Astrocyte (in vitro differentiated cells and primary cell): ENCODE measurements around the gene SMIM10L1. TPM values are rescaled to one million over a fixed set of nuclear protein-coding genes. Genes with fewer than 3 reads are reported as not detected.

Experiments used
- DNase-seq: peaks from one replicate; pipeline ENCODE4 v3.0.0-alpha.2; 2010; ENCODE audit warnings: low read depth
- FAIRE-seq: peaks from 2 replicates; lab custom pipeline; 2011; peaks lifted over from hg19 to GRCh38; lab: Jason Lieb, UNC
- H2AFZ ChIP-seq: 2 replicates; pipeline ENCODE4 v1.6.0; 2012; ENCODE audit warnings: low read depth, low read length, inconsistent platforms
- H3K27ac ChIP-seq: 2 replicates; pipeline ENCODE4 v1.5.1; 2011; ENCODE audit warnings: low read depth, low read length, inconsistent platforms
- H3K27me3 ChIP-seq: 2 replicates; pipeline ENCODE4 v1.6.0; 2011; ENCODE audit warnings: low read length, inconsistent platforms; ENCODE audit not compliant: insufficient read depth
- H3K36me3 ChIP-seq: 2 replicates; pipeline ENCODE4 v1.5.1; 2011; ENCODE audit warnings: low read length, inconsistent platforms; ENCODE audit not compliant: insufficient read depth
- H3K4me1 ChIP-seq: 2 replicates; pipeline ENCODE4 v1.5.1; 2011; ENCODE audit warnings: low read length, inconsistent platforms; ENCODE audit not compliant: insufficient read depth
- H3K4me2 ChIP-seq: 2 replicates; pipeline ENCODE4 v1.6.0; 2012; ENCODE audit warnings: low read length, inconsistent platforms
- H3K4me3 ChIP-seq: 2 replicates; pipeline ENCODE4 v1.5.1; 2011; ENCODE audit warnings: low read depth, mild to moderate bottlenecking, low read length, inconsistent platforms; ENCODE audit not compliant: insufficient read depth
- H3K79me2 ChIP-seq: 2 replicates; pipeline ENCODE4 v1.6.0; 2012; ENCODE audit warnings: mild to moderate bottlenecking, low read length, inconsistent platforms; ENCODE audit not compliant: insufficient read depth
- H3K9ac ChIP-seq: 2 replicates; pipeline ENCODE4 v1.6.0; 2012; ENCODE audit warnings: mild to moderate bottlenecking, low read length, inconsistent platforms
- H3K9me3 ChIP-seq: 2 replicates; pipeline ENCODE4 v1.5.1; 2012; ENCODE audit warnings: low read depth, mild to moderate bottlenecking, low read length, inconsistent platforms; ENCODE audit not compliant: insufficient read depth
- H4K20me1 ChIP-seq: 2 replicates; pipeline ENCODE4 v1.6.0; 2012; ENCODE audit warnings: low read length, inconsistent platforms; ENCODE audit not compliant: insufficient read depth
- H3K27ac Mint-ChIP-seq: one replicate; pipeline ENCODE4 v1.8.0; 2021; ENCODE audit warnings: mild to moderate bottlenecking, mixed read lengths; ENCODE audit not compliant: unreplicated experiment
- H3K27me3 Mint-ChIP-seq: one replicate; pipeline ENCODE4 v1.8.0; 2021; ENCODE audit warnings: low read depth, mixed read lengths; ENCODE audit not compliant: unreplicated experiment
- H3K36me3 Mint-ChIP-seq: one replicate; pipeline ENCODE4 v1.8.0; 2021; ENCODE audit warnings: low read depth, mixed read lengths; ENCODE audit not compliant: unreplicated experiment
- H3K4me1 Mint-ChIP-seq: one replicate; pipeline ENCODE4 v1.8.0; 2021; ENCODE audit warnings: low read depth, mixed read lengths; ENCODE audit not compliant: unreplicated experiment
- H3K4me3 Mint-ChIP-seq: one replicate; pipeline ENCODE4 v1.8.0; 2021; ENCODE audit warnings: mild to moderate bottlenecking, moderate library complexity, mixed read lengths; ENCODE audit not compliant: unreplicated experiment
- H3K9me3 Mint-ChIP-seq: one replicate; pipeline ENCODE4 v1.8.0; 2021; ENCODE audit warnings: mild to moderate bottlenecking, mixed read lengths; ENCODE audit not compliant: unreplicated experiment
- CTCF ChIP-seq: IDR thresholded peaks from 2 replicates; pipeline ENCODE4 v1.5.1; 2011; ENCODE audit warnings: low read depth, mild to moderate bottlenecking, inconsistent platforms, low read length, moderate library complexity; ENCODE audit not compliant: insufficient read depth
- EZH2 ChIP-seq: IDR thresholded peaks from 2 replicates; pipeline ENCODE4 v1.6.1; 2012; ENCODE audit warnings: mild to moderate bottlenecking, low read length, inconsistent platforms; ENCODE audit not compliant: insufficient read depth
- total RNA-seq: library from RNA; stranded (reverse); gene quantifications from 2 replicates; pipeline ENCODE4 v1.2.1, GENCODE V29; 2021

SMIM10L1 gene
- total RNA-seq, 1 donor from 2014 or later: 16.3 TPM

GRCh38 chr12:11130999-11131398 lies 40.0 kb upstream of the SMIM10L1 start:
- H3K36me3 ChIP-seq: no peaks in the 10 kb centered on the region
- peaks cover 2% of the 10 kb centered on the region for H3K4me1 Mint-ChIP-seq
- H3K36me3 Mint-ChIP-seq: peaks cover 10% of the 10 kb centered on the region
- no peak overlapping the region for H3K4me3 Mint-ChIP-seq
- H3K9me3 ChIP-seq: no peaks in the 10 kb centered on the region
- FAIRE-seq (no peak), DNase-seq (peak; percentile 3)
- H3K79me2 ChIP-seq: peaks cover 88% of the 10 kb centered on the region
- no peak overlapping the region for H3K27ac ChIP-seq
- H3K27ac Mint-ChIP-seq: no peak overlapping the region
- H3K4me3 ChIP-seq: no peak overlapping the region
- H4K20me1 ChIP-seq: peaks cover 40% of the 10 kb centered on the region
- no peaks in the 10 kb centered on the region for H3K27me3 Mint-ChIP-seq
- H3K4me1 ChIP-seq: no peaks in the 10 kb centered on the region
- H3K9ac ChIP-seq: no peak overlapping the region
- TF ChIP-seq CTCF: no peak
- TF ChIP-seq EZH2: no peak
- H3K9me3 Mint-ChIP-seq: no peaks in the 10 kb centered on the region
- no peak overlapping the region for H2AFZ ChIP-seq
- no peaks in the 10 kb centered on the region for H3K27me3 ChIP-seq
- no peak overlapping the region for H3K4me2 ChIP-seq

GRCh38 chr12:11133162-11133561 lies 37.8 kb upstream of the SMIM10L1 start:
- Histone ChIP-seq H3K4me3 (no peak overlapping the region), H3K27ac (no peak overlapping the region), H3K4me2 (no peak overlapping the region), H3K9me3 (no peaks in the 10 kb centered on the region), H3K4me1 (no peaks in the 10 kb centered on the region), H3K79me2 (peaks cover 92% of the 10 kb centered on the region), H2AFZ (no peak overlapping the region), H3K36me3 (no peaks in the 10 kb centered on the region), H3K27me3 (no peaks in the 10 kb centered on the region), H3K9ac (no peak overlapping the region), H4K20me1 (peaks cover 40% of the 10 kb centered on the region)
- Mint-ChIP-seq H3K4me1 (peaks cover 2% of the 10 kb centered on the region), H3K9me3 (no peaks in the 10 kb centered on the region), H3K27ac (no peak overlapping the region), H3K27me3 (no peaks in the 10 kb centered on the region), H3K36me3 (peaks cover 10% of the 10 kb centered on the region), H3K4me3 (no peak overlapping the region)
- DNase-seq (no peak), FAIRE-seq (no peak)
- TF ChIP-seq EZH2 (no peak), CTCF (no peak)

DNA sequence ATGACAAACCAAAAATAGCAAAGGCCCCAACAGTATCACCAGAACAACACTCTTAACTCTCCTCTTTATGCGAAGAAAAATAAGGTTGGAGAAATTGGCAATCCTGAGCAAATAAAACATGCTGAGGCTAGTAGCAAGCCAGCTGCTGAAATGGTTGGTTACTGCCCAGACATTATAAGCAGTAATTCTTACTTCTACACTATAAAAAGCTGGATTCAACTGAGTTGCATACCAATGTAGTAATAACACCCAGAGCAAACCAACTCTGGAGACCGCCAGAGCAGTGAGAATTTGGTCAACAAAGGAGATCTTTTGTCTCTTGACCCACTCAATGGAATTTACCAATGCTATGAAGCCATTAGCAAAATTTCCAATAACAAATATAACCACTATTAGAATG lies 37.2 kb upstream of the SMIM10L1 start:
- no peaks in the 10 kb centered on the region for H3K27me3 Mint-ChIP-seq
- H3K27ac ChIP-seq: no peak overlapping the region
- no peak for DNase-seq
- FAIRE-seq: no peak
- H3K79me2 ChIP-seq: peaks cover 93% of the 10 kb centered on the region
- H3K36me3 Mint-ChIP-seq: peaks cover 9% of the 10 kb centered on the region
- no peak overlapping the region for H3K27ac Mint-ChIP-seq
- H3K36me3 ChIP-seq: no peaks in the 10 kb centered on the region
- no peak for TF ChIP-seq EZH2
- no peak for TF ChIP-seq CTCF
- H3K9me3 Mint-ChIP-seq: no peaks in the 10 kb centered on the region
- no peaks in the 10 kb centered on the region for H3K9me3 ChIP-seq
- no peaks in the 10 kb centered on the region for H3K4me1 ChIP-seq
- H2AFZ ChIP-seq: no peak overlapping the region
- H3K4me1 Mint-ChIP-seq: peaks cover 2% of the 10 kb centered on the region
- no peak overlapping the region for H3K4me3 ChIP-seq
- H3K4me3 Mint-ChIP-seq: no peak overlapping the region
- peaks cover 40% of the 10 kb centered on the region for H4K20me1 ChIP-seq
- no peak overlapping the region for H3K9ac ChIP-seq
- H3K27me3 ChIP-seq: no peaks in the 10 kb centered on the region
- no peak overlapping the region for H3K4me2 ChIP-seq
